Stimulated activated CD4-positive, alpha-beta T cell treated with anti-CD3 and anti-CD28 coated beads, Interleukin-1b, Interleukin-23, amount 100 ng/mL, for 24 hours (primary cell): ENCODE data around the gene NATD1.

Source experiments
- DNase-seq, 4 experiments: peaks; one replicate each; pipeline ENCODE4 v3.0.0-alpha.2; 2020; ENCODE audit warnings: low read depth in 4 of 4, low spot score in 1 of 4

NATD1 gene

DNA sequence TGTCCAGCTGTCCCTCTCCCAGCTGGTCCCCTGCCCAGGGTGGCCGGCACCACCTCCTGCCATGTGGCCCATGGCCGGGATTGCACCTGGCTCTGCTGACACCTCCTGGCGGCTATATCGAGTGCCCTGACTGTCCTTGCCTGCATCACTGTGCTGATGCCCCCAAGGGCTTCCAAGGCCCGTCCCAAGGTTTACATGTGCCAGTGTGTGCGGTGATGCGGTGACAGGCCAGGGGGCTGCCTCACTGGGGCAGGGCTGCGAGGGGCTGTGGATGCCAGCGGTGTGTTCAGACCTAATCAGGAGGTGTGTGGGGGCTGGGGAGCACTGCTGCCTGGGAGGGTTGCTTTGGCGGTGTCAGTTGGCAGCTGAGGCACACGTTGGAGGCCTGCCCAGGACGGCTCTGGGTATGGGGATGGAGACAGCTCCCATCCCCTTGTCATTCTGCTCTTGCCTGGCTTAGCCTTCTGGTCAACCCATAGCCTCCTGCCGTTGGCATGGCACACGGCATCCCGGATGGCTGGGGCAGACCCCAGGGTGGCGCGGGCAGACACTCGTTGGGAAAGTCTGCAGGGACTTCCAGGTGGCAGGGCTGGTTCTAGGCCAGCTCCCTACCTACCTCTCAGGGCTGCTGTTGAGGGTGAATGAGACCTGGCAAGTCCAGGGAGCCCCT, 36.8 kb upstream of the NATD1 start:
- DNase-seq: no peak

DNA sequence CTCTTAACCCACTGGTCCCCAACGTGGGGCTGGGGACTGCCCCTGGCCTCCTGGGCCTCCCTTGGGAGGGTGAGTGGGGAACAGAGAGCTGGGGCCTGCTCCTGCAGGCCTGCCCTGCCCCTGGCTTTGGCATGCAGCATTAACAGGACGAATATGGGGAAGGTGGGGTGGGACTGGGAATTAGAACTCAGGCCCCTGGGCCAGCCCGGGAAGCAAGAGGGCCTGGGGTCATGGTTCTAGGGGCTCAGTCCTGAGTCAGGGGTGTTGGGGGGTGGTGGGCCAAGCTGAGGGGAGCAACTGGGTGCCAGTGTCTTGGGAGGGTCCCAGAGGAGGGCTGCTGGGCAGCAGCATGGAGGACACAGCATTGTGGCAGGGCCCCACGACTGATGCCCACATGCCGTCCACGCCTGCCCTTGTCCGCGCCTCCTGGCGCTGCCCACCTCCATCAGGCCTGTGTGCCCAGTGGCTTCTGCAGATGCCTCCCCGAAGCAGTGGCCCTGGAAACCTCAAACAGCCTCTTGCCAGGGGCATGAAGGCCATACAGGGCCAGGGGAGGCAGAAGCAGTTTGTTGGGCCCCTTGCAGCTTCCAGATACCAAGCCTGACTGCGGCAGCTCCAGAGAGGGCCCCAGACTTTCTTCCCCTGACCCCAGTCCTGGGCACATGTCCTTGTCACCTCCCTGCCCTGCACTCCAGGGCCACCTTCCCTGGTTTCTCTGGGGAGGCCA, 36.1 kb upstream of the NATD1 start:
- DNase-seq: no peak

DNA sequence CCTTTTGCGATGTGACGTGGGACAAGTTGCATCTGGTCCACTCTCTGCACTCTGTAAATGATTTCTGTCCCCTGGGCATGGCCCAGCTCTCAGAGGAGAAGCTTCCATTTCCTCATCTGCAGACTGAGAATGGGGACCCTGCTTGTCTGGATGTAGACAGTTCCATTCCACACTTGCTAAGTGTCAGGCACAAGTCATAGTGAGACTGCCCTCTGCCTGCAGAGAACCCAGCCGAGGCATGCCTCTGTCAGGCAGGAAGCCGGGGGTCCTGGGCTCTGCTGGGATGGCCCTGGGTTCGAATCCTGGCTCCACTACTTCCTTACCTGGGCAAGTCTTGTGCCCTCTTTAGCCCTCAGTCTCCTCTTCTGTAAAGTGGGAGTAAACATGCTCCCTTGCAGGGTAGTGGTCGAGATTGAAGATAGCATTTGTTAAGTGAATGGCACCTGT, 35.4 kb upstream of the NATD1 start:
- DNase-seq: peak in 1 of 4 experiments; percentile 43

DNA sequence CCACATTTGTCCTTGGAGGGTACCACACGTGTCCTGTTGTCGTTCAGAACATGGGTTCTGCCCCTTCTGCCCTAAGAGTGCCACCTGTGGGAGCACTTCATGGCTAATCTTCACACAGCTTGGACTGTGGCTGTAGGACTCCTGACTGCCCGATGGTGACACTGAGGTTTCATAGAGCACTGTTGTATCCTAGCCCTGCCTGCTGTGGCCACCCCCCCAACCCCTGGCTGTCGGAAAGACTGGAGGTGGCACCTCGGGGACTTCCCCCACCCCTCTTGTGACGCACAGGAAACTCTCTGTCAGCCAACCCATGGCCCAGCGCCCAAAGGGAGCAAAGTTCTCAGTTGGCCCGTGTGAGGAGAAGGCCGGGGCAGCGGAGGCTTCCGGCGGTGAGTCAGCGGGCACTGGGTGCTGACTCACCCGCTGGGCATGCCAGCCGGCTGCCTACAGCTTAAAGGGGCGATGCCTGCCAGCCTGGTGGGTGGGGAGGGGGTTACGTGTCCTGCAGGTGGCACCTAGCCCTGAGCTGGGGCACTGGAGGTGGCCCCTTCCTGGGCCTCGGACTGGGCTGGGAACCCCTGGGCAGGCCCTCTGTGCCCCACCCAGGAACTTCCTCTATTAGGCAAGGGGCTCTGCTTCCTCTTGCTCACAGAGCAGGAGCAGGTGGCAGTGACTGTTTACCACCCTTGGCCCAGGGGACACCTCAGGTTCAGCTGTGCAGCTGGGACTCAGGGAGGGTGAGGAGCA, 34.7 kb upstream of the NATD1 start:
- DNase-seq: peak; percentile 90 to 94 (median 92)

DNA sequence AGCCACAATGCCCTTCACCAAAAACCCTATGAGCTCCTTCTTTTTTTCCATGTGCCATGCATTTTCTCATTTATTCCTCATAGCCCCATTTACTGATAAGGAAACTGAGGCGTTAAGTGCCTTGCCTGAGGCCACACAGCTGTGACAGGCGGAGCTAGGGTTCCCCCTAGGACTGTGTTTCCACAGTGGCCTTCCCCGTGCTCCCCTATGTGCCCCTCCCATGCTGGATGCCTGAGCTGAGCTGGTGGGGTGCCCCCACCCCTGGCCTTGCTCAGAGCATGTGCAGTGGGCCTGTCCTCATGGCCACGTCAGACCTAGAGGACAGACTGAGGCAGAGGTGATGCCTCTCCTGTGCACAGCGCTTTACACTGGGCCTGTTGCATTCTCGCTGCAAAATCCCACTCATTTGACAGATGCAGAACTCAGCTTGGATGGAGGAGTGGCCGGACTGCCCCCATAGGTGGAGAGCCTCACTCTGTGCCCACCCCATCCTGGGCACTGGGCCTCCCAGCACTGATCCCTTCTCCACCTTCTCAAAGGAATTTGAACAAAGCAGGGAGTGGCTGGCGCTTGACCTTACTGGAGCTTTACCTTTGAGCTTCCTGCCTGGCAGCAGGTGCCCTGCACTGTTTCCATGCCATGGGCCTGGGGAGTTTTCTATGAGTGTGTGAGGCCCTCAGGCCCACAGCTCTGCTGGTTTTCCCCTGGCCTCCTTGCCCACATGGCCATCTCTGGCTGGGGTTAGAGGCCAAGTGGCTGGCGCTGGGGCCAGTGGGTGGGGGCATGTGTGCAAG, 33.9 kb upstream of the NATD1 start:
- DNase-seq: no peak

DNA sequence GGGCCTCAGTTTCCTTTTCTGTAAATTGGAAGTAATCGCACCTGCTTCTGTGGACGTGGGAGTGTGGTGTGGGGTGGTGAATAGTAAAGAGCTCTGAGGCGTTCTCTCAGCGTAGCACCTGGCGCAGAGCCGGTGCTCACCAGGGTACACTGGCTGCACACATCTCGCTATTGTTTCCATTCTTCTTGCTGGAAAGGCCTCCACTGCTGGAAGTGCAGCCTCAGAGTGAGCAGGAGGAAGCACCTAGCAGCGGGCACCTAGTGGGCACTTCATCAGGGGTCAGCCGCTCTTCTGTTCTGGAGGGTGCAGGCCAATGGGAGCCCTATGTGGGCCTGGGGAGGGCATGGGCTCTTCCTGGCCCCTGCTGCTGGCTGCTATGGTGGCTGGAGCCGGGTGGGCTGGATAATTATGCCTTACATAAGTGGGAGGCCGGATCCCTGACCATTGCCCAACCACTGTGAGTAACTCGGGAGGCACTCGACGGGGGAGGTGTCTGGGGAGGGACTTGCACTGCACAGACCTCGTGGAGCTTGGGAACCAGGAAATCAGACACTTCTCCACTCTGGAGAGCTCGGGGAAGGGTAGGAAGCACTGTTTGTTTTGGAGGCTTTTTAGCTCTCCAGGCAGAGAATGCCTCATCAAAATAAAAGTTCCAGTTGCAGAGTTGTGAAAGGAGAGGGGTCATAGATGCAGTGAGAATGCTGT, 33.0 kb upstream of the NATD1 start:
- no peak for DNase-seq

DNA sequence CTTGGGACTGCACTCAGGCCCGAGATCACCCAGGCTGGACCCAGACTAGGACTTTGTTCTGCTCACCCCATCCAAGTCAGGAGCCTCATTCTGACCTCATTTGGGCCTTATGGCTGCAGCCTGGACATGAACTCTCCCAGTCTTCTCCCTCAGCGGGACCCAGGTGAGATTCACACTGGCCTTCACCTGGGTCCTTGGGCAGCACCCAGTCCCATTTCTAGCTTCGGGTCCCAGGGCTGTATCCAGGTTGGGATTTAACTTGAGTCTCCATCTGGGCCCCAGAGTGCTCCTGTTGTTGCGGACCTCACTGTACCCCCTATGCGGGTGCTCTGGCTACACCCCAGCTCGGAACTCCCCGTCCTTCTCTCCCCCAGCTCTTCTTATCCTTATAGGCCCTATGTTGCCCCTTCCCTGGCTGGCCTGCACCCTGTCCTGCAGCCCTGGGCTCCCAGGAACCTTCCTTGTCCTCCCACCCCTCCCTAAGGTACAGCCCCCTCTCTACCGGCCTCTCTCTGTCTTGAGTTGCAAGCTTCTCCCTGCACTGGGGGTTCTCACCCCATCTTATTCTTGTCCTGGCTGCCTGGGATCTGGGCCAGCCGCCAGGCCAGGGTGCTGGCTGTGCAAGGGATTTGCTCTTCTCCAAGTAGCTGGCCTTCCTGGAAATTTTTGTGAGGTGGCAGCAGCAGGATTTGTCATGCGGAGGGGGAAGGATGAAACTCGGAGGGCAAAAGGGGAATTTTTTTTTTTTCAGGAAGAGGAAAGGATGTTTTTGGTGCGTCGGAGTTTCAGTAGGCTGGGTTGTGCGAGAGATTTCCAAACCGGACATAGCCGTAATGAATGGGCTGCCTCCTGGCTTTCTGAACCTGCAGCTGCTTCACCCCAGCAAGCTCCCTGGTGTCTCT, 32.2 kb upstream of the NATD1 start:
- DNase-seq: no peak

DNA sequence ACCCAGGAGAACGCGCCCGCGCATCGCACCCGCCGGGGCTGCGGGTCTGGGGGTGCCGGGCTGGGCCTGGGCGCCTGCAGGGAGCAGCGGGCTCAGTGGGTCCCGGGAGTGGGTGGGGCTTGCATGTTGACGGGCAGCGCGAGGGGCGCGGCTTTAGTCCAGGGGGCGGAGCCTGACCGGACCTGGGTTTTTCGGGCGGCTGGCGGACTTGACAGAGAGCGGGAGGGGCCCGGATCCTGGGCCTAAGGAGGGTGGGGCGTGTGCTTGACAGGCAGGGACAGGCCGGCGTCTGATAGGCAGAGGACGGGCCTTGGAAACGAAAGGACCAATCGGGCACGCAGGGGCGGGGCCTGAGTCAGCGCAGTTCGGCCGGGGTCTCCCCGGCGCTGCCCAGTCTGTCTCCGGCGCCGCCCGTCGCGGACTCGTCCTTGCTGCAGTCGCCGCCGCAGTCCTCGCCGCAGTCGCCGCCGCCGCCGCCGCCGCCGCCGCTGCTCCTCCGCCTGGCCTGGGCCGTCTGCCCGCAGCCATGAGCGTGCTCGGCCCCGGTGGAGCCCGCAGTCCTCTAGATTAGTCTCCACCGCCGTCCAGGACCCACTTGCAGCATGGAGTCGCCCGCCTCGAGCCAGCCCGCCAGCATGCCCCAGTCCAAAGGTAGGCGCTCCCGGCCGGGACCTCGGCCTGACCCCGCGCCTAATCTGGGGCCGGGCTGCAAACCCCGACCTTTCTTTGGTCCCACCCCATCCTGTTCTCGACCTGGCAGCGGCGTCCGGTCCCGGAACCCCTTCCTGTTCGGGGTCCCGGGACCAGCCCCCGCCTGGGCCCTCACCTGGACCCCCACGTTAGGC, 31.3 kb upstream of the NATD1 start, which contains the start of gene MAP2K3:
Gene MAP2K3 (plus strand): TSS at position 393 of the 845 bp plus-strand sequence. CDS start 210 bp downstream, at position 603.
- peak; percentile 91 to 98 (median 93) for DNase-seq

DNA sequence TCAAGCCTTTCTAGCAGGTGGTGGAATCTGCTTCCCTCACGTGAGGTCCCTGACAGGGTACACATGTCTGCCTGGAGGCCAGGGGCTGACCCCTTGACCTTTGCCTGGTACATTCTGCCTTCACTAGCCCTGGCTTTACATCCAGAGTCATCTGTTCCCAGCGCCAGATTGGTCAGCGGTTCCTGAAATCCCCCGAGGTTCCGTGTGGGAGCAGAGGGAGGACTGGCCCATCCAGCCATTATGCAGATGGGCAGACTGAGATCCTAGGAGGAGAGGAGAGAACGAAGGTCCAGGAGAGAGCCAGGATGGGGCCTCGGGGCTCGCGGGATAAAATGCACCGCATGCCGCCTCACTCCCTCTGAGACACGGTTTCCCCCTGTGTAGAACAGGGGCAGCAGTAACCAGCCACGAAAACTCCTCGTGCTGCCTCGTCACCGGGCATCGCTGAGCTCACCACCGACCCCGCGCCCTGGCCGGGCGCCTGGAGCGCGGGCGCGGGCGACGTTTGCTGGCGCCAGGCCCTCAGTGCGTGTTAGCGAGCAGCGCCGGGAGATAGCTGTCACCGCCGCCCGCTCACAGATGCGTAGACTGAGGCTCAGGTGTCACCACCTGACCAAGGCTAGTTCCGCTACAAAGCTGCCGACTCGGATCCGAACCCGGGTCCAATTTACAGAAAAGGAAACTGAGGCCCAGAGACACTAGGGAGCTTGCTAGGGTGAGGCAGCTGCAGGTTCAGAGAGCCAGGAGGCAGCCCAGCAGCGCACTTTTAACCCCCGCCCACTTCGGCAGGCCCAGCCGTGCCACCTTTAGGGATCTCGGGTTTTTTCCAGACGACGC, 30.5 kb upstream of the NATD1 start:
- DNase-seq: no peak

DNA sequence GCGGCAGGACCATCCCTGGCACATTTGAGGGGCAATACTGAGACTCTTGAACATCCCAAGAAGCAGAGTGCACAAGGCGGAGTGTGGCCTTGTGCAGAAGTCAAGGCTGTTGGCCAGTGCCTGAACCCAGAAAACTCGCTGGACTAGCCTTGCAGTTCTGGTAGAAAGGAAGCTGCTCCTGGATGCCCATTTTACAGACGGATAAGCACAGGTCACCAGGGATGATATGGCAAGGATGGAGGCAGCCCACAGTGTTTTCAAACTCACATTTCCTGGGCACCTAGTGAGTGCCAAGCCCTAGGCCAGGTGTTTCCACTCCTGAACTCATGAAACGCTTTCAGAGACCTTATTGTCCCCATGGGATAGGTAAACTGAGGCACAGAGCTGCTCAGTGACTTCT, 29.6 kb upstream of the NATD1 start:
- no peak for DNase-seq

DNA sequence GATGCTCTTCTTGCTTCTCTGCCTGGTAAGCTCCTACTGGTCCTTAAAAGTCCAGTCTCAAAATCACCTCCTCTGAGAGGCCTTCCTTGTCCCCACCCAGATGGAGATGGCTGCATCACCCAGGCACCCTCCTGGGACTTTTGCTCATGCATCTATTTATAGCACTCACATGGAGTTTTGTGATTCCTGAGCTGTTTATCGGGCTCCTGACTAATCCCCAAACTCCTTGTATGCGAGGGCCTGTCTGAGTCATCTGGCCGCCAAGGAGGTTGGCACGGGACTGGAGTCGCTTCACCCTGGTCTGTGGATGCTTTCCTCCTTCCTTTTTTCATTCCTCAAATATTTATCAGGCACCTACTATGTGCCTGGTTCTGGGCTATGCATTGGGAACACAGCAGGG, 29.0 kb upstream of the NATD1 start:
- DNase-seq: no peak

DNA sequence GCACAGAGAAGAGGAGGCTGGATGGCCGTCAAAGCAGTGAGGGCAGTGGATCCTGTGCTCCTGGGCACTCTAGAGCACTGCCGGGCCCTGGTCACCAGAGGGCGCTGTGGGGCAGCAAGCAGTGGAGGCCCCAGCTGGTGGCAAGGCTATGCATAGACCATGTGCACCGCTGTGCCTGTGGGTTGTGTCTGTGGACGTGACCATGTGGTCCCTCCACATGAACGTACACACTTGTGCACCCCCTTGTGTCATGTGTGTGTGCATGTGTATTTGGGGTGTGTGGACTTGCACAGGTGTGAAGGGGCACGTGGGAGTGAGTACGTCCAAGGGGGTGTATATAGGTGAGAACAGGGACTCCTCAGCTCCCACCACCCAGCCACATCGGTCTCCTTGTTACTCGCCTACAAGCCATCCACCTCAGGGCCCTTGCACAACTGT, 26.9 kb upstream of the NATD1 start:
- peak; percentile 86 to 93 (median 88) for DNase-seq

DNA sequence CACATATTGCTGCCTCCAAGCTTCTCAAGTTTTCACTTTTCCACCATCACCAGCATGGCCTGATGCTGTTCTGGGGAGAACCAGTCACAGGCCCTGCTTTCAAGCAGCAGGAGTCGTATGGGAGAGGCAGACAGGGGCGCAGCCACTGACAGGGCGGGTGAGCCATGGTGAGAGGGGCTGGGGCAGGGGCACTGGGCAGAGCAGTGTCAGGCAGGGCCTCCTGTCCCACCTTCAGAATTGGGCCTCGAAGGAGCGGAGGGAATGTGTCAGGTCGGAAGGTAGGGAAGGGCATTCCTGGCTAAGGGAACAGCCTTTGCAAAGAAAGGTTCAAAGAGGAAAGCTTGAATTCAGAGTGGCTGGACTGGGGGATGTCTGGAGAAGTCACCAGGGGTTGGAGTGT, 26.4 kb upstream of the NATD1 start:
- DNase-seq: no peak

DNA sequence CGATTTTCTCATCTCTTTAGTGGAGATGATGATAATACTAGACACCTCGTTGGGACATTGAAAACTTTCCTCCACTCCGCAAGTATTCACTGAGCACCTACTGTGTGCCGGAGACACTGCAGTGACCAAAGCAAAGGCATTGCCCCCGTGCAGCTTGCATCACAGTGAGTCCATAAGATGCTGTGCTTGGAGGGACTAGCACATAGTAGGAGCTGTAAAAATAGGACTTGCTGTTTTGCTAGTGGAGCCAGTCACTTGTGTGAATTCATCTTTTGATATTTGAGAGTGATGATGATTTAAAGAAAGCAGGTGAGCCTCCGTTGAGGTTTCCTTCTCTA, 26.0 kb upstream of the NATD1 start:
- DNase-seq: no peak

DNA sequence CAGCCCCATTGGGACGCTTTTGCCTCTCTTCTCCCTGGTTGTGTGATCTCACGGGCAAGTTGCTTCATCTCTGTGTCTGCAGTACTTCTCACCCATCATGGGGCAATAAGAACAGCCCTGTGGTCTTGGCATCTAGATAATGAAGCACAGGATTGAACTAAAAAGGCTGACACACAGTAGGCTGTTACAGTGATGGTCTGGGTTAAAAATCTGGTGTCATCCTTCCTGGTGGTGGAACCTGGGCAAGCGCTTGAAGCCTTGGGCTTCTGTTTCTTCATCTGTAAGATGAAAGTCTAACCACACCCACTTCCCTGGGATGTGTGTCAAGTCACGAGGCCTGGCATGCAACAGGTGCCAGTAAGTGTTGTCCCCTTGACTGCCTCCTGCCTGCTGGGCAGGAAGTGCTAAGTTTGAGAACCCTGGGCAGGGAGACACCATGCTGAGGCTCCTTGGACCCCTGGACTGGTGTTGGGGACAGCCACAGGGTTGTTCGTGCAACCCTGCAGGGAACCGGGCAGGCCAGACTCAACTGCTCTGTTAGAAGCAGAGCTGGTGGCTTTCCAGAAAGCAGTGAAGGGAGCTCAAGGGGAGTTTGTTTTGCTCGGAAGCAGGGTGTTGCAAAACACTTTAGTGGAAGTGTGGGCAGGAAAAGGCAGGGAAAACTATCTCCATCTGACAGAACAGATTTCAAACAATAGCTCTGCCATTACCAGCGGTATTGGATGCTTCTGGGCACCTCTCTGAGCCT, 25.4 kb upstream of the NATD1 start:
- DNase-seq: no peak

DNA sequence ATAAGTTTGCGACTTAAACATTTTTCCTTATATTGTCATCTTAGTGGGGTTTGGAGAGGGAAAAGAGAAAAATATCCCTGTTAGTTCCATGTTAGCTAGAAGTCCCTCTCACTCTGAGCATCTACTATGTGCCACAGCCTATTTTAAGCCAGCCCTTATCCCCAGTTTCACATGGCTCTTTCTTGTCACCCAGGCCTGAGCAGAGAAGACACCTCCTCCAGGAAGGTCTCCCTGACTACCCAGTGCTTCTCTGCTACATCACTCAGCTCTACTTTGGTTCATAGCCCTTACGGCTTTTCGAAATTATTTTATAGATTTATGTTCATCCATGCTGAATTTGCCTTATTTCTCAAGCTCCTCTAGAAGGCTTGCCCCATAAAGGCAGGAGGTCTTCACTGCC, 24.1 kb upstream of the NATD1 start:
- no peak for DNase-seq

DNA sequence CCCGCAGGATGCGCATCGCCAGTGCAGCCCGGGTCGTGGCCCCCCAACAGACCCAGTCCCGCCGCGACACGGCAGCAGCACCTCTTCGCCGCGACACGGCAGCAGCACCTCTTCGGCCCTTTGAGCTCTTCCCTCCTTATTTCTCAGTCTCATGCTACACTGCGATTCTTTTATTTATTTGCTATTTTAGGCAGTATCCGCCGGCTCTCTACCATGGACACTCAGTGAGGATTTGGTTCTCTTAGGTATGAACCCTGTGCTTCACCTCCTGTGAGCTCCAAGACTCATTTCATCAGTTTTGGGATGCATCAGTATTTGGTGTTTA, 23.0 kb upstream of the NATD1 start:
- no peak for DNase-seq
